CD14-positive monocyte (primary cell): ENCODE data around the gene ACTN4. TPM values are rescaled to one million over a fixed set of nuclear protein-coding genes. Genes with fewer than 3 reads are reported as not detected.

Experiments
- DNase-seq, 3 donors: peaks; one replicate each; pipeline ENCODE4 v3.0.0-alpha.2; 2011 to 2022
- H2AFZ ChIP-seq: 2 replicates; pipeline ENCODE4 v1.6.0; 2012; ENCODE audit warnings: mild to moderate bottlenecking, low read depth, low read length, inconsistent platforms; ENCODE audit not compliant: insufficient read depth, poor library complexity, severe bottlenecking
- H3K27ac ChIP-seq, 2 donors: 1 replicate in 1 of 2; 2 replicates in 1 of 2; pipeline ENCODE4 v1.5.1; 2012 to 2013; ENCODE audit warnings: low read length in 2 of 2, control low read depth in 1 of 2, inconsistent platforms in 1 of 2, low read depth in 1 of 2, mild to moderate bottlenecking in 1 of 2
- H3K27me3 ChIP-seq, 2 donors: one replicate each; pipeline versions ENCODE4 v1.6.0 to v1.6.1; 2011 to 2013; ENCODE audit warnings: low read length in 2 of 2; ENCODE audit not compliant: control insufficient read depth in 2 of 2, insufficient read depth in 2 of 2
- H3K36me3 ChIP-seq, 2 donors: replicated peaks in 1 of 2; 1 replicate in 1 of 2; 2 replicates in 1 of 2; pipeline versions ENCODE4 v1.5.1 to v1.6.1; 2012 to 2013; ENCODE audit warnings: low read length in 2 of 2, control low read depth in 1 of 2, inconsistent platforms in 1 of 2, mild to moderate bottlenecking in 1 of 2; ENCODE audit not compliant: insufficient read depth in 2 of 2, control insufficient read depth in 1 of 2
- H3K4me1 ChIP-seq, 2 donors: 1 replicate in 1 of 2; 2 replicates in 1 of 2; pipeline versions ENCODE4 v1.5.1 to v1.6.1; 2012 to 2013; ENCODE audit warnings: low read length in 2 of 2, control low read depth in 1 of 2, inconsistent platforms in 1 of 2, mild to moderate bottlenecking in 1 of 2, moderate library complexity in 1 of 2; ENCODE audit not compliant: insufficient read depth in 2 of 2, control insufficient read depth in 1 of 2
- H3K4me2 ChIP-seq: replicated peaks from 2 replicates; pipeline ENCODE3; 2012; ENCODE audit warnings: low read length, moderate library complexity, mild to moderate bottlenecking; ENCODE audit not compliant: poor library complexity, severe bottlenecking; ENCODE audit errors: extremely low read depth
- H3K4me3 ChIP-seq, 3 experiments: fragments of 200-600 bp in 1 of 3; sonication (generic) in 1 of 3; replicated peaks in 1 of 3; 1 replicate in 2 of 3; 2 replicates in 1 of 3; pipeline ENCODE4 v1.5.1; 2011 to 2013; ENCODE audit warnings: low read length in 3 of 3, mild to moderate bottlenecking in 3 of 3, control low read depth in 2 of 3, low read depth in 2 of 3, inconsistent platforms in 1 of 3, moderate library complexity in 1 of 3
- H3K79me2 ChIP-seq: 2 replicates; pipeline ENCODE4 v1.6.0; 2012; ENCODE audit warnings: mild to moderate bottlenecking, control low read depth, inconsistent platforms, low read length, moderate library complexity; ENCODE audit not compliant: insufficient read depth
- H3K9ac ChIP-seq: 2 replicates; pipeline ENCODE4 v1.6.0; 2017; ENCODE audit warnings: low read length, mild to moderate bottlenecking; ENCODE audit not compliant: insufficient read depth, poor library complexity, severe bottlenecking
- H3K9me3 ChIP-seq, 2 donors: replicated peaks in 1 of 2; 1 replicate in 1 of 2; 2 replicates in 1 of 2; pipeline versions ENCODE4 v1.5.1 to v1.6.1; 2012 to 2013; ENCODE audit warnings: low read length in 2 of 2, control low read depth in 1 of 2; ENCODE audit not compliant: control insufficient read depth in 1 of 2, insufficient read depth in 1 of 2
- H4K20me1 ChIP-seq: 2 replicates; pipeline ENCODE4 v1.6.0; 2012; ENCODE audit warnings: mild to moderate bottlenecking, low read length, control low read depth, moderate library complexity; ENCODE audit not compliant: insufficient read depth
- H3K27ac Mint-ChIP-seq, 7 donors: one replicate each; pipeline ENCODE4 v1.8.0; 2020; ENCODE audit warnings: mild to moderate bottlenecking in 7 of 7, mixed read lengths in 7 of 7, moderate library complexity in 6 of 7, inconsistent platforms in 2 of 7
- H3K27me3 Mint-ChIP-seq, 3 donors: one replicate each; pipeline ENCODE4 v1.8.0; 2021 to 2022; ENCODE audit warnings: low read depth in 3 of 3, mild to moderate bottlenecking in 3 of 3, mixed read lengths in 3 of 3, moderate library complexity in 3 of 3, inconsistent platforms in 1 of 3
- H3K36me3 Mint-ChIP-seq, 2 donors: one replicate each; pipeline ENCODE4 v1.8.0; 2020; ENCODE audit warnings: mixed read lengths in 2 of 2, inconsistent platforms in 1 of 2, mild to moderate bottlenecking in 1 of 2
- H3K4me1 Mint-ChIP-seq: one replicate; pipeline ENCODE4 v1.8.0; 2020; ENCODE audit warnings: mild to moderate bottlenecking, mixed read lengths
- H3K4me3 Mint-ChIP-seq, 2 donors: one replicate each; pipeline ENCODE4 v1.8.0; 2020; ENCODE audit warnings: mild to moderate bottlenecking in 2 of 2, mixed read lengths in 2 of 2, moderate library complexity in 1 of 2
- H3K9me3 Mint-ChIP-seq, 7 donors: one replicate each; pipeline ENCODE4 v1.8.0; 2020 to 2022; ENCODE audit warnings: mixed read lengths in 7 of 7, mild to moderate bottlenecking in 6 of 7, moderate library complexity in 6 of 7, inconsistent platforms in 2 of 7
- CTCF ChIP-seq: fragments of 200-600 bp; IDR thresholded peaks from one replicate; pipeline ENCODE4 v1.8.0; 2022; ENCODE audit warnings: antibody characterized with exemption, mild to moderate bottlenecking
- WGBS: methylation state at CpG from one replicate; pipeline ENCODE4 v1.1.5; 2013; ENCODE audit warnings: missing lambda C conversion rate; ENCODE audit not compliant: insufficient coverage; 5-methylcytosine and 5-hydroxymethylcytosine counted together
- intact Hi-C, 2 donors: fragments of 100-400 bp; cut with micrococcal nuclease; formaldehyde crosslinking; loops; one replicate each; pipeline versions ENCODE4 v1.15.0 to v1.15.1; 2023
- polyA plus RNA-seq, 3 donors: library from polyadenylated mRNA; depleted of rRNA in 1 of 3; unstranded in 2 of 3; stranded (reverse) in 1 of 3; fragments of 300-500 nt in 2 of 3; fragments of >200 nt in 1 of 3; fragmentation: Illumina TruSeq in 2 of 3; gene quantifications; 1 replicate in 2 of 3; 2 replicates in 1 of 3; pipeline ENCODE4 v1.2.3, GENCODE V29; 2012 to 2021

The ACTN4 gene
- polyA plus RNA-seq, 3 donors = 8.4 to 177 (median 16.0) TPM

DNA sequence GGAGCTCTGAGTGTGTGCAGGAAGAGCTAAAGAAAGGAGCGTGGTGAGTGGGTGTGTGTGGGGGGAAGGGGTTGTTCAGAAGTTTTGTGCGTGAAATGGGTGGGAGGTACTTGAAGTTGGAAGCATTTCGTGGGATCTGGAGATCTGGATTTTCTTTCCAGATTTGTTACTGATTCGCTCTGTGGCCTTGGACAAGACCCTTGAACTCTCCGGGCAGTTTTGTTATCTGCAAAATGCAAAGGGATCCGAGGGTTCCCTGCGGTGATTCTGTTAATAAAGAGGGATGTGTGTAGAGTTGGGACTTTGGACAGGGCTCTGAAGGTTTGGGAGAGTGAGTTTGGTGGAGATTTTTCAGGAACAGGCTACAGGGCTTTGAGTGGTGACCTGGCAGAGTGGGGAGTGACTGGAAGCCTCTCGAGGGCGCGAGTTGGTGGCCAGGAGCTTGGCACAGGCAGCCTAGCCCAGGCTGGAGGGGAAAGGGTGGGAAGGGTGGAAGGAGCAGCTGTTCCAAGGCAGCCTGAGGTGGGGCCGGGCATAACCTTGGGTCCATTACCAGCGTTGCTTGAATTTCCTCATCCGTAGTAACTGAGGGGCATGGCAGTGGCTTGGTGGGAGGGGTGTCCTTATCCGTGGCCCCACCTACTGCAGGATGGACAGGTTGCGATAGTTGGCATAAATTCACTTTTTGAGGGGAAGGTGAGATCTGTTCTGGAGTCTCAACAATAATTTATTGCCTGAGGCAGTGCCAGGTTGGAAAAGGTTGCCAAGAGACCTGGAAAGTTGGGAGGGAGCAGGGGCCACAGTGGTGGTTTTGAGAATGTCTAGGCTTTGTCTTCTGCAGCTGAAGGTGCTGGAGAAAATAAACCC lies 2.1 kb downstream of the ACTN4 start:
- peaks cover 72% of the 10 kb centered on the region for H3K79me2 ChIP-seq
- no peak for TF ChIP-seq CTCF
- peaks cover 5 to 7% of the 10 kb centered on the region in 2 donors for H3K36me3 Mint-ChIP-seq
- H3K9ac ChIP-seq = peak overlapping the region; percentile 90
- H3K4me2 ChIP-seq = peak overlapping the region; percentile 85
- intact Hi-C loops = no loop called here
- peaks cover 62 to 63% of the 10 kb centered on the region in 2 donors for H3K4me1 ChIP-seq
- no peaks in the 10 kb centered on the region for H3K9me3 ChIP-seq
- H3K4me3 Mint-ChIP-seq = peak overlapping the region; percentile 99
- H3K36me3 ChIP-seq = peaks cover 3 to 7% of the 10 kb centered on the region in 2 donors
- peak overlapping the region; percentile 92 to 98 (median 96) for H3K27ac Mint-ChIP-seq
- H3K27me3 Mint-ChIP-seq = peaks cover 0 to 2% (median 0%) of the 10 kb centered on the region in 3 donors
- H3K4me3 ChIP-seq = peak overlapping the region; percentile 76 to 98 (median 87)
- H3K27me3 ChIP-seq = no peaks in the 10 kb centered on the region
- WGBS = 22% methylated on average over 15 of the region's 15 CpGs
- H3K9me3 Mint-ChIP-seq = peaks cover 0 to 2% (median 0%) of the 10 kb centered on the region in 7 donors
- H2AFZ ChIP-seq = no peak overlapping the region
- H3K4me1 Mint-ChIP-seq = peaks cover 63% of the 10 kb centered on the region
- H3K27ac ChIP-seq = peak overlapping the region; percentile 96
- no peak for DNase-seq
- H4K20me1 ChIP-seq = peaks cover 47% of the 10 kb centered on the region

DNA sequence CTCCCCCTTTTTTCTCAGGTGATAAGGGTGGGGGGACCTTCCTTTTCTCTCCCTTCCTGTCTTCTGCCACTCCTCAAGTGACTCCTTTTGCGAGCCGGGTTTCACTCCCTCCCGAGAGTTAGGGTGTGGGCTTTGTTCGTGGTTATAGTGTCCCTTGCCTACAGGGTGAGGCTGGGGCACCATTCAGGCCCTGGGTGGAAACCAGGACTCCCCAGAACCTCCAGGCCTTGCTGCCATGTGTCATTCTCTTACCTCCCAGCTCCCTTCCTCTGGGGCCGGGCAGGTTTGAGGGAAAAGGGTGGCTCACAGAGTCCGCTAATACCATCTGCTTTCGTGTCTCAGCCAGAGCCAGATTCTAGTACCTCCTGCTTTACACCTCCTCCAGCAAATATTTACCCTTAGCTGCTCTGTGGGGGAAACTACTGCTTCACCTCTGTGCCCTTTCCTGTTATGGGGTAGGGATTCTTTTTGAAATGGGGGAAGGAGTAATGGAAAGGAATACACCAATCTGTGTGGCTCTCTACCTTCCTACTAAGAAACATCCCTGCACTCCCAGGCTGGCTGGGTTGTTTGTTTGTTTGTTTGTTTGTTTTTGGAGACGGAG lies 2.8 kb downstream of the ACTN4 start:
- H3K9ac ChIP-seq = no peak overlapping the region
- Mint-ChIP-seq H3K27me3 (no peaks in the 10 kb centered on the region), H3K4me3 (peak overlapping the region; percentile 99), H3K9me3 (peaks cover 0 to 2% (median 0%) of the 10 kb centered on the region in 7 donors), H3K27ac (peak overlapping the region; percentile 92 to 98 (median 96)), H3K4me1 (peaks cover 62% of the 10 kb centered on the region), H3K36me3 (peaks cover 9 to 14% of the 10 kb centered on the region in 2 donors)
- H3K4me2 ChIP-seq = peak overlapping the region; percentile 85
- peaks cover 5 to 10% of the 10 kb centered on the region in 2 donors for H3K36me3 ChIP-seq
- WGBS = no CpG with 5 or more reads among the region's 8 CpGs
- H3K27ac ChIP-seq = peak overlapping the region; percentile 96
- H3K27me3 ChIP-seq = no peaks in the 10 kb centered on the region
- peak overlapping the region in 1 of 3 experiments; percentile 98 for H3K4me3 ChIP-seq
- no peak overlapping the region for H2AFZ ChIP-seq
- no peak for DNase-seq
- intact Hi-C loops = no loop called here
- no peaks in the 10 kb centered on the region for H3K9me3 ChIP-seq
- peaks cover 62 to 65% of the 10 kb centered on the region in 2 donors for H3K4me1 ChIP-seq
- TF ChIP-seq CTCF = no peak
- H3K79me2 ChIP-seq = peaks cover 79% of the 10 kb centered on the region
- peaks cover 53% of the 10 kb centered on the region for H4K20me1 ChIP-seq
